GM12878 (cell line): Measurements from ENCODE around the gene MYO18B. TPM values are rescaled to one million over a fixed set of nuclear protein-coding genes. Genes with fewer than 3 reads are reported as not detected.

Experiments
- ATAC-seq: fragments of 200-7000 bp; cut with Tn5 transposase; 3 replicates; pipeline ENCODE4 v1.9.1; 2020; ENCODE audit warnings: mild to moderate bottlenecking, moderate library complexity
- BruUV-seq: library from RNA; stranded (reverse); fragments of 400-500 nt; replicated peaks from 2 replicates; lab custom pipeline; 2021; lab: Mats Ljungman, UMichigan
- CTCF ChIA-PET: fragments of 300-600 bp; sonication (Branson Sonifier 250); formaldehyde crosslinking; extraction: SDS; loops from one replicate; lab custom pipeline; 2021; ENCODE audit warnings: inconsistent platforms; lab: Yijun Ruan, JAX
- POLR2A ChIA-PET: fragments of 350-600 bp; formaldehyde crosslinking; extraction: SDS; loops from one replicate; lab custom pipeline; 2021; ENCODE audit warnings: inconsistent platforms; lab: Charles Lee
- RAD21 ChIA-PET: fragments of 300-600 bp; sonication (Branson Sonifier 250); formaldehyde crosslinking; loops from one replicate; lab custom pipeline; 2023; ENCODE audit warnings: antibody characterized with exemption; ENCODE audit not compliant: unreplicated experiment; lab: Charles Lee
- SMC1A ChIA-PET: fragments of 300-600 bp; sonication (Branson Sonifier 250); formaldehyde crosslinking; loops from one replicate; lab custom pipeline; 2023; ENCODE audit not compliant: unreplicated experiment, uncharacterized antibody; lab: Charles Lee
- DNase-seq: peaks from one replicate; pipeline ENCODE4 v3.0.0-alpha.2; 2011; ENCODE audit warnings: low read depth, low spot score
- FAIRE-seq: peaks from 3 replicates; lab custom pipeline; 2011; peaks lifted over from hg19 to GRCh38; lab: Jason Lieb, UNC
- H2AFZ ChIP-seq: 2 replicates; pipeline ENCODE4 v1.6.0; 2011; ENCODE audit warnings: low read depth, low read length, control low read depth; ENCODE audit not compliant: control insufficient read depth
- H3K27ac ChIP-seq: 2 replicates; pipeline ENCODE4 v1.5.1; 2011; ENCODE audit warnings: control low read depth; ENCODE audit not compliant: control insufficient read depth, insufficient read depth
- H3K27me3 ChIP-seq, 2 experiments: replicated peaks in 1 of 2; 2 replicates each; pipeline versions ENCODE4 v1.6.0 to v1.6.1; 2011; ENCODE audit warnings: low read length in 1 of 2; ENCODE audit not compliant: control insufficient read depth in 2 of 2, insufficient read depth in 2 of 2
- H3K36me3 ChIP-seq, 2 experiments: 2 replicates each; pipeline ENCODE4 v1.5.1; 2011; ENCODE audit warnings: low read length in 1 of 2; ENCODE audit not compliant: control insufficient read depth in 2 of 2, insufficient read depth in 2 of 2
- H3K4me1 ChIP-seq: 2 replicates; pipeline ENCODE4 v1.6.1; 2011; ENCODE audit warnings: mild to moderate bottlenecking, low read length, moderate library complexity, mixed read lengths; ENCODE audit not compliant: control insufficient read depth, insufficient read depth
- H3K4me2 ChIP-seq: 2 replicates; pipeline ENCODE4 v1.6.0; 2011; ENCODE audit warnings: control low read depth; ENCODE audit not compliant: control insufficient read depth, insufficient read depth
- H3K4me3 ChIP-seq: fragments of 200-600 bp; sonication (generic); 2 replicates; pipeline ENCODE4 v1.5.1; 2016
- H3K79me2 ChIP-seq: 2 replicates; pipeline ENCODE4 v1.6.0; 2011; ENCODE audit warnings: low read length; ENCODE audit not compliant: control insufficient read depth, insufficient read depth
- H3K9ac ChIP-seq: 2 replicates; pipeline ENCODE4 v1.8.0; 2011; ENCODE audit warnings: low read length, control low read depth, mixed read lengths; ENCODE audit not compliant: control insufficient read depth, insufficient read depth
- H3K9me3 ChIP-seq: replicated peaks from 3 replicates; pipeline ENCODE4 v1.5.1; 2011; ENCODE audit warnings: mild to moderate bottlenecking, low read length; ENCODE audit not compliant: control insufficient read depth, insufficient read depth
- H4K20me1 ChIP-seq: 2 replicates; pipeline ENCODE4 v1.6.0; 2011; ENCODE audit not compliant: control insufficient read depth, insufficient read depth
- ATF7 ChIP-seq: fragments of 450-650 bp; IDR thresholded peaks from 2 replicates; pipeline ENCODE4 v1.6.1; 2016; ENCODE audit warnings: low read depth, mild to moderate bottlenecking
- RAD21 ChIP-seq: IDR thresholded peaks from 2 replicates; pipeline ENCODE4 v1.6.1; 2011; ENCODE audit warnings: mild to moderate bottlenecking, low read depth, low read length, moderate library complexity; ENCODE audit not compliant: insufficient read depth
- SMC3 ChIP-seq: IDR thresholded peaks from 2 replicates; pipeline ENCODE4 v1.6.1; 2011; ENCODE audit warnings: low read length, improper control_type of control experiment, borderline replicate concordance
- WGBS: methylation state at CpG from one replicate; pipeline ENCODE4 v1.1.6; 2016; ENCODE audit warnings: low lambda C conversion rate; ENCODE audit not compliant: insufficient replicate concordance, insufficient coverage; ENCODE audit errors: missing lambda C conversion rate; 5-methylcytosine and 5-hydroxymethylcytosine counted together
- in situ Hi-C: fragments of 300-500 bp; cut with MboI; formaldehyde crosslinking; loops from 9 replicates; pipeline ENCODE4 v1.14.3; 2018; ENCODE audit warnings: mixed read lengths
- intact Hi-C: fragments of 100-400 bp; cut with micrococcal nuclease; formaldehyde crosslinking; loops from one replicate; pipeline ENCODE4 v1.14.2; 2022; ENCODE audit not compliant: unreplicated experiment
- polyA plus RNA-seq, 11 experiments: library from polyadenylated mRNA; depleted of rRNA in 4 of 11; unstranded in 6 of 11; stranded (reverse) in 5 of 11; fragments of >200 nt; fragmentation: Nextera tagmentation in 4 of 11; fragmentation: Illumina TruSeq in 1 of 11; extraction: Ambion mirVana in 4 of 11; extraction: Trizol in 1 of 11; gene quantifications; 1 replicate in 1 of 11; 2 replicates in 10 of 11; pipeline versions ENCODE4 v1.2.1 to v1.2.3, GENCODE V29; 2011 to 2016; ENCODE audit warnings: inconsistent platforms in 2 of 11, missing spikeins in 2 of 11, low read depth in 1 of 11
- total RNA-seq, 4 experiments: library from RNA; depleted of rRNA in 3 of 4; stranded (reverse); fragments of >200 nt in 3 of 4; fragmentation: Illumina TruSeq in 1 of 4; extraction: Trizol in 1 of 4; gene quantifications; 2 replicates each; pipeline versions ENCODE4 v1.2.1 to v1.2.3, GENCODE V29; 2013 to 2021
- TF ChIP-seq, protein P1 (sequence below), 3 experiments: IDR thresholded peaks in 2 of 3; conservative IDR thresholded peaks in 1 of 3; 2 replicates each; pipeline ENCODE4 v1.5.1; 2011; ENCODE audit warnings: low read depth in 3 of 3, low read length in 3 of 3, mild to moderate bottlenecking in 3 of 3, control low read depth in 2 of 3, moderate library complexity in 2 of 3, inconsistent platforms in 1 of 3, mixed read lengths in 1 of 3; ENCODE audit not compliant: control insufficient read depth in 2 of 3, insufficient read depth in 1 of 3; ENCODE audit errors: extremely low read depth in 1 of 3

Gene MYO18B
- total and polyA plus RNA-seq, 10 of the 15 experiments (the other 5 are each of a cell fraction or from before 2014, with no cell fraction given): 0.05 to 2.1 (median 0.51) TPM; not detected in 1

- Histone ChIP-seq H2AFZ (no peak overlapping the region), H3K27me3 (no peaks in the 10 kb centered on the region; a peak in 2 of 4 replicates), H3K9ac (no peak overlapping the region), H3K27ac (no peak overlapping the region), H3K9me3 (no peaks in the 10 kb centered on the region), H3K4me3 (no peak overlapping the region), H3K4me1 (no peaks in the 10 kb centered on the region), H3K36me3 (no peaks in the 10 kb centered on the region), H3K4me2 (no peak overlapping the region), H3K79me2 (no peaks in the 10 kb centered on the region), H4K20me1 (no peaks in the 10 kb centered on the region)
- ChIA-PET SMC1A (interaction anchor here (1.0 to 1.5 kb wide), 3 partner anchors 9 to 450 kb away, joined by 3 read pairs; no protein-coding TSS in a partner anchor), POLR2A (no interaction called here), RAD21 (interaction anchor here (1.6 kb wide), 1 partner anchor 452 kb away, joined by 7 read pairs; no protein-coding TSS in a partner anchor), CTCF (interaction anchor here (0.7 to 1.9 kb wide), 8 partner anchors 10 to 479 kb away, joined by 3 to 11 read pairs (median 4); no protein-coding TSS in a partner anchor)
- in situ Hi-C loops: no loop called here
- 21% methylated on average over 2 of the region's 2 CpGs for WGBS
- peak; percentile 11 for DNase-seq
- no TSS peak for BruUV-seq
- peak; percentile 78 for ATAC-seq
- FAIRE-seq: peak; percentile 80
- TF ChIP-seq RAD21 (peak; percentile 73), ATF7 (no peak), SMC3 (peak; percentile 60)
- TF ChIP-seq, protein P1, sequence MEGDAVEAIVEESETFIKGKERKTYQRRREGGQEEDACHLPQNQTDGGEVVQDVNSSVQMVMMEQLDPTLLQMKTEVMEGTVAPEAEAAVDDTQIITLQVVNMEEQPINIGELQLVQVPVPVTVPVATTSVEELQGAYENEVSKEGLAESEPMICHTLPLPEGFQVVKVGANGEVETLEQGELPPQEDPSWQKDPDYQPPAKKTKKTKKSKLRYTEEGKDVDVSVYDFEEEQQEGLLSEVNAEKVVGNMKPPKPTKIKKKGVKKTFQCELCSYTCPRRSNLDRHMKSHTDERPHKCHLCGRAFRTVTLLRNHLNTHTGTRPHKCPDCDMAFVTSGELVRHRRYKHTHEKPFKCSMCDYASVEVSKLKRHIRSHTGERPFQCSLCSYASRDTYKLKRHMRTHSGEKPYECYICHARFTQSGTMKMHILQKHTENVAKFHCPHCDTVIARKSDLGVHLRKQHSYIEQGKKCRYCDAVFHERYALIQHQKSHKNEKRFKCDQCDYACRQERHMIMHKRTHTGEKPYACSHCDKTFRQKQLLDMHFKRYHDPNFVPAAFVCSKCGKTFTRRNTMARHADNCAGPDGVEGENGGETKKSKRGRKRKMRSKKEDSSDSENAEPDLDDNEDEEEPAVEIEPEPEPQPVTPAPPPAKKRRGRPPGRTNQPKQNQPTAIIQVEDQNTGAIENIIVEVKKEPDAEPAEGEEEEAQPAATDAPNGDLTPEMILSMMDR (IDR thresholded peaks at IDR 0.05 in 2 of 3, conservative IDR thresholded peaks at IDR 0.05 in 1 of 3; ENCODE audit: control insufficient read depth in 2 of 3, extremely low read depth in 1 of 3, insufficient read depth in 1 of 3, low read depth in 3 of 3, low read length in 3 of 3): peak; percentile 46 to 74 (median 60); a peak in 5 of 6 replicates
- intact Hi-C loops: loop anchor here (5.0 kb wide), 1 partner anchor 452 kb away; no protein-coding TSS in a partner anchor
Measured at GRCh38 chr22:25880524-25880923, 138.5 kb downstream of the MYO18B start.
